K562 (cell line): Measurements from ENCODE around the gene GUCA1A. TPM values are rescaled to one million over a fixed set of nuclear protein-coding genes. Genes with fewer than 3 reads are reported as not detected.

Source experiments
- ATAC-seq: fragments of 200-7000 bp; cut with Tn5 transposase; 3 replicates; pipeline ENCODE4 v1.9.1; 2020; ENCODE audit warnings: moderate library complexity
- BruUV-seq: library from RNA; stranded (reverse); fragments of 400-500 nt; replicated peaks from 2 replicates; lab custom pipeline; 2021; lab: Mats Ljungman, UMichigan
- CTCF ChIA-PET: fragments of 300-600 bp; formaldehyde crosslinking; extraction: SDS; loops from one replicate; lab custom pipeline; 2021; ENCODE audit warnings: low intra/inter-chr PET ratio; lab: Yijun Ruan, JAX
- POLR2A ChIA-PET: fragments of 300-600, 350-650 bp; sonication (Branson Sonifier 250); formaldehyde crosslinking; extraction: SDS; loops from one replicate; lab custom pipeline; 2021; ENCODE audit warnings: antibody characterized with exemption, inconsistent platforms; lab: Yijun Ruan, JAX
- DNase-seq, 4 experiments: peaks; one replicate each; pipeline versions ENCODE4 v3.0.0 to v3.0.0-alpha.2; 2011 to 2018; ENCODE audit warnings: low spot score in 3 of 4, mixed read lengths in 3 of 4; ENCODE audit errors: extremely low read depth in 1 of 4
- FAIRE-seq: peaks from 2 replicates; lab custom pipeline; 2011; peaks lifted over from hg19 to GRCh38; lab: Jason Lieb, UNC
- H2AFZ ChIP-seq: 2 replicates; pipeline ENCODE4 v1.6.0; 2011; ENCODE audit warnings: low read depth, low read length, control low read depth, inconsistent platforms
- H3K27ac ChIP-seq: fragments of 200-600 bp; 3 replicates; pipeline ENCODE4 v1.8.0; 2011; ENCODE audit warnings: low read depth, mild to moderate bottlenecking, control low read depth, inconsistent platforms, low read length, moderate library complexity, mixed read lengths; ENCODE audit errors: extremely low read depth
- H3K27me3 ChIP-seq, 2 experiments: fragments of 300-600 bp in 1 of 2; 2 replicates in 1 of 2; 3 replicates in 1 of 2; pipeline versions ENCODE4 v1.6.0 to v1.8.0; 2011; ENCODE audit warnings: inconsistent platforms in 2 of 2, low read length in 2 of 2, mild to moderate bottlenecking in 1 of 2, mixed read lengths in 1 of 2, moderate library complexity in 1 of 2; ENCODE audit not compliant: control insufficient read depth in 2 of 2, insufficient read depth in 2 of 2
- H3K36me3 ChIP-seq: fragments of 300-600 bp; 3 replicates; pipeline ENCODE4 v1.8.0; 2011; ENCODE audit warnings: mild to moderate bottlenecking, low read length, inconsistent platforms; ENCODE audit not compliant: control insufficient read depth, insufficient read depth
- H3K4me1 ChIP-seq, 2 experiments: fragments of 200-600 bp in 1 of 2; replicated peaks in 1 of 2; 2 replicates in 1 of 2; 3 replicates in 1 of 2; pipeline versions ENCODE4 v1.5.1 to v1.8.0; 2011; ENCODE audit warnings: inconsistent platforms in 2 of 2, low read length in 2 of 2, mild to moderate bottlenecking in 1 of 2, mixed read lengths in 1 of 2, moderate library complexity in 1 of 2; ENCODE audit not compliant: control insufficient read depth in 2 of 2, insufficient read depth in 2 of 2
- H3K4me2 ChIP-seq: 2 replicates; pipeline ENCODE4 v1.6.1; 2011; ENCODE audit warnings: low read length, control low read depth, inconsistent platforms, mixed read lengths; ENCODE audit not compliant: insufficient read depth
- H3K4me3 ChIP-seq: fragments of 200-600 bp; sonication (generic), shearing (Covaris generic); 2 replicates; pipeline ENCODE4 v1.5.1; 2016; ENCODE audit warnings: control low read depth, inconsistent platforms
- H3K79me2 ChIP-seq: fragments of 200-600 bp; 3 replicates; pipeline ENCODE4 v1.8.0; 2011; ENCODE audit warnings: low read length, inconsistent platforms; ENCODE audit not compliant: control insufficient read depth, insufficient read depth
- H3K9ac ChIP-seq, 2 experiments: 2 replicates each; pipeline versions ENCODE4 v1.6.0 to v1.6.1; 2011; ENCODE audit warnings: low read depth in 2 of 2, low read length in 2 of 2, control low read depth in 1 of 2, inconsistent platforms in 1 of 2, mild to moderate bottlenecking in 1 of 2, mixed read lengths in 1 of 2; ENCODE audit not compliant: insufficient read depth in 1 of 2
- H3K9me1 ChIP-seq: one replicate; pipeline ENCODE4 v1.6.0; 2011; ENCODE audit warnings: inconsistent platforms, mild to moderate bottlenecking, low read length, moderate library complexity; ENCODE audit not compliant: control insufficient read depth, insufficient read depth
- H3K9me3 ChIP-seq: replicated peaks from 2 replicates; pipeline ENCODE4 v1.5.1; 2011; ENCODE audit warnings: low read depth, low read length, inconsistent platforms; ENCODE audit not compliant: control insufficient read depth, insufficient read depth
- H4K20me1 ChIP-seq: replicated peaks from 2 replicates; pipeline ENCODE4 v1.6.1; 2011; ENCODE audit warnings: low read length, inconsistent platforms, mixed read lengths; ENCODE audit not compliant: control insufficient read depth, insufficient read depth
- ATF6 ChIP-seq: sonication (generic); formaldehyde crosslinking; IDR thresholded peaks from 2 replicates; pipeline ENCODE4 v1.4.0; 2020; ENCODE audit warnings: mild to moderate bottlenecking, missing genetic modification reagents
- CREM ChIP-seq: IDR thresholded peaks from 2 replicates; pipeline ENCODE4 v1.6.1; 2014; ENCODE audit warnings: antibody characterized with exemption, low read depth
- DPF2 ChIP-seq: fragments of 450-650 bp; IDR thresholded peaks from 2 replicates; pipeline ENCODE4 v1.6.1; 2016
- GABPB1 ChIP-seq: sonication (generic); formaldehyde crosslinking; IDR thresholded peaks from 2 replicates; pipeline ENCODE4 v1.8.0; 2022; ENCODE audit warnings: mild to moderate bottlenecking, missing genetic modification reagents
- GTF2A2 ChIP-seq: IDR thresholded peaks from 2 replicates; pipeline ENCODE4 v1.6.1; 2016; ENCODE audit warnings: mild to moderate bottlenecking, missing genetic modification characterization, missing compliant biosample characterization
- HDAC8 ChIP-seq: fragments of 450-650 bp; IDR thresholded peaks from 2 replicates; pipeline ENCODE4 v1.6.1; 2016; ENCODE audit warnings: mild to moderate bottlenecking, missing genetic modification characterization, moderate library complexity, missing compliant biosample characterization
- HSF4 ChIP-seq: fragments of 250-450 bp; sonication (Bioruptor Pico); IDR thresholded peaks from 2 replicates; pipeline ENCODE4 v2.1.2; 2022; ENCODE audit warnings: mild to moderate bottlenecking, moderate library complexity, borderline replicate concordance
- KLF10 ChIP-seq: fragments of 250-450 bp; sonication (Bioruptor Pico); IDR thresholded peaks from 2 replicates; pipeline ENCODE4 v1.6.1; 2021; ENCODE audit warnings: matching md5 sums
- LARP7 ChIP-seq: fragments of 450-650 bp; IDR thresholded peaks from 2 replicates; pipeline ENCODE4 v1.6.1; 2016
- MTA3 ChIP-seq: fragments of 450-650 bp; formaldehyde crosslinking; IDR thresholded peaks from 2 replicates; pipeline ENCODE4 v1.6.1; 2017; ENCODE audit warnings: mild to moderate bottlenecking, borderline replicate concordance
- POLR3A ChIP-seq: IDR thresholded peaks from 2 replicates; pipeline ENCODE4 v1.6.1; 2011; ENCODE audit warnings: borderline replicate concordance, mild to moderate bottlenecking, moderate library complexity; ENCODE audit not compliant: insufficient read length, insufficient read depth; ENCODE audit errors: extremely low read depth
- RFX7 ChIP-seq: fragments of 250-450 bp; sonication (Bioruptor Pico); IDR thresholded peaks from 2 replicates; pipeline ENCODE4 v1.5.1; 2021; ENCODE audit warnings: mild to moderate bottlenecking
- SMARCA4 ChIP-seq: fragments of 450-650 bp; IDR thresholded peaks from 2 replicates; pipeline ENCODE4 v1.6.1; 2016
- SREBF1 ChIP-seq: fragments of 150-350 bp; IDR thresholded peaks from 2 replicates; pipeline ENCODE4 v1.6.1; 2014; ENCODE audit warnings: antibody characterized with exemption, low read depth, low read length, borderline replicate concordance
- ZNF766 ChIP-seq: fragments of 200-800 bp; sonication (Bioruptor generic); conservative IDR thresholded peaks from 2 replicates; pipeline ENCODE4 v1.6.1; 2016; ENCODE audit warnings: missing genetic modification characterization, missing compliant biosample characterization
- ZSCAN29 ChIP-seq: fragments of 450-650 bp; IDR thresholded peaks from 2 replicates; pipeline ENCODE4 v1.6.1; 2017
- WGBS: fragments of 100-300 bp; shearing (Covaris generic); methylation state at CpG from one replicate; pipeline ENCODE4 v1.1.6; 2016; ENCODE audit warnings: low coverage, mixed read lengths; ENCODE audit not compliant: insufficient coverage; ENCODE audit errors: missing lambda C conversion rate; 5-methylcytosine and 5-hydroxymethylcytosine counted together
- in situ Hi-C: fragments of 300-500 bp; cut with MboI; formaldehyde crosslinking; loops from 4 replicates; pipeline ENCODE4 v1.15.0; 2018; ENCODE audit warnings: inconsistent platforms, mixed read lengths
- intact Hi-C: fragments of 100-400 bp; cut with micrococcal nuclease; formaldehyde crosslinking; loops from 2 replicates; pipeline ENCODE4 v1.14.2; 2022
- polyA plus RNA-seq, 8 experiments: library from polyadenylated mRNA; depleted of rRNA in 4 of 8; stranded (reverse) in 5 of 8; unstranded in 3 of 8; fragments of >200 nt; fragmentation: Nextera tagmentation in 2 of 8; fragmentation: Illumina TruSeq in 1 of 8; extraction: Ambion mirVana in 2 of 8; extraction: Trizol in 1 of 8; gene quantifications; 2 replicates each; pipeline versions ENCODE4 v1.2.1 to v1.2.3, GENCODE V29; 2011 to 2014; ENCODE audit warnings: inconsistent platforms in 1 of 8, missing spikeins in 1 of 8
- total RNA-seq, 7 experiments: library from RNA; depleted of rRNA in 6 of 7; stranded (reverse); fragments of >200 nt in 6 of 7; fragmentation: Illumina TruSeq in 2 of 7; extraction: Trizol in 2 of 7; gene quantifications; 2 replicates each; pipeline versions ENCODE4 v1.2.1 to v1.2.3, GENCODE V29; 2011 to 2021; ENCODE audit warnings: low replicate concordance in 1 of 7
- TF ChIP-seq, protein P1 (sequence below): conservative IDR thresholded peaks from 2 replicates; pipeline ENCODE4 v1.6.1; 2011; ENCODE audit warnings: low read depth, mild to moderate bottlenecking, low read length; ENCODE audit not compliant: control insufficient read depth
- TF ChIP-seq, protein P2 (sequence below): fragments of 450-650 bp; IDR thresholded peaks from 2 replicates; pipeline ENCODE4 v1.6.1; 2014; ENCODE audit warnings: low read depth, mild to moderate bottlenecking, moderate library complexity, borderline replicate concordance

GUCA1A gene
- total and polyA plus RNA-seq, 9 of the 15 experiments (the other 6 are each of a cell fraction or from before 2014, with no cell fraction given) = not detected

GRCh38 chr6:42221546-42221945 lies 48.4 kb downstream of the GUCA1A start:
- Histone ChIP-seq H3K27ac (no peak overlapping the region), H3K4me3 (no peak overlapping the region), H3K9ac (no peak overlapping the region; a peak in 1 of 4 replicates), H3K27me3 (no peaks in the 10 kb centered on the region), H3K4me1 (peaks cover 2 to 10% of the 10 kb centered on the region in 2 experiments; a peak in 4 of 5 replicates), H2AFZ (peak overlapping the region; percentile 61), H3K9me3 (no peaks in the 10 kb centered on the region), H3K79me2 (peaks cover 11% of the 10 kb centered on the region), H3K4me2 (no peak overlapping the region), H3K9me1 (no peaks in the 10 kb centered on the region), H3K36me3 (no peaks in the 10 kb centered on the region), H4K20me1 (no peaks in the 10 kb centered on the region)
- no peak for ATAC-seq
- 30% methylated on average over 4 of the region's 4 CpGs for WGBS
- intact Hi-C loops (no loop called here), in situ Hi-C loops (loop anchor here (10.0 kb wide), 1 partner anchor 437 kb away; the partner anchor contains the start of genes PRICKLE4 and TOMM6)
- POLR2A ChIA-PET = interaction anchor here (0.6 kb wide), 1 partner anchor 130 kb away, joined by 3 read pairs; no protein-coding TSS in a partner anchor
- no peak for DNase-seq
- CTCF ChIA-PET = no interaction called here
- no peak for FAIRE-seq
- TF ChIP-seq RFX7 (no peak), HSF4 (no peak), ZNF766 (no peak), LARP7 (no peak), DPF2 (no peak), GTF2A2 (tag) (no peak), SMARCA4 (no peak), KLF10 (CRISPR knock-in tag) (no peak), SREBF1 (no peak), GABPB1 (CRISPR knock-in tag) (no peak), CREM (no peak), HDAC8 (tag) (no peak), MTA3 (no peak), ZSCAN29 (no peak), ATF6 (CRISPR knock-in tag) (no peak), POLR3A (no peak)
- TF ChIP-seq, protein P1, sequence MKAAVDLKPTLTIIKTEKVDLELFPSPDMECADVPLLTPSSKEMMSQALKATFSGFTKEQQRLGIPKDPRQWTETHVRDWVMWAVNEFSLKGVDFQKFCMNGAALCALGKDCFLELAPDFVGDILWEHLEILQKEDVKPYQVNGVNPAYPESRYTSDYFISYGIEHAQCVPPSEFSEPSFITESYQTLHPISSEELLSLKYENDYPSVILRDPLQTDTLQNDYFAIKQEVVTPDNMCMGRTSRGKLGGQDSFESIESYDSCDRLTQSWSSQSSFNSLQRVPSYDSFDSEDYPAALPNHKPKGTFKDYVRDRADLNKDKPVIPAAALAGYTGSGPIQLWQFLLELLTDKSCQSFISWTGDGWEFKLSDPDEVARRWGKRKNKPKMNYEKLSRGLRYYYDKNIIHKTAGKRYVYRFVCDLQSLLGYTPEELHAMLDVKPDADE = no peak
- TF ChIP-seq, protein P2, sequence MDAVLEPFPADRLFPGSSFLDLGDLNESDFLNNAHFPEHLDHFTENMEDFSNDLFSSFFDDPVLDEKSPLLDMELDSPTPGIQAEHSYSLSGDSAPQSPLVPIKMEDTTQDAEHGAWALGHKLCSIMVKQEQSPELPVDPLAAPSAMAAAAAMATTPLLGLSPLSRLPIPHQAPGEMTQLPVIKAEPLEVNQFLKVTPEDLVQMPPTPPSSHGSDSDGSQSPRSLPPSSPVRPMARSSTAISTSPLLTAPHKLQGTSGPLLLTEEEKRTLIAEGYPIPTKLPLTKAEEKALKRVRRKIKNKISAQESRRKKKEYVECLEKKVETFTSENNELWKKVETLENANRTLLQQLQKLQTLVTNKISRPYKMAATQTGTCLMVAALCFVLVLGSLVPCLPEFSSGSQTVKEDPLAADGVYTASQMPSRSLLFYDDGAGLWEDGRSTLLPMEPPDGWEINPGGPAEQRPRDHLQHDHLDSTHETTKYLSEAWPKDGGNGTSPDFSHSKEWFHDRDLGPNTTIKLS = no peak
- BruUV-seq = no TSS peak
